ENCODE measurements around the gene NCAN. TPM values are rescaled to one million over a fixed set of nuclear protein-coding genes. Genes with fewer than 3 reads are reported as not detected.

Gene NCAN
- total and polyA plus RNA-seq, 2 of the 8 experiments (the other 6 are each of a cell fraction or from before 2014, with no cell fraction given) = 2.7 TPM

DNA sequence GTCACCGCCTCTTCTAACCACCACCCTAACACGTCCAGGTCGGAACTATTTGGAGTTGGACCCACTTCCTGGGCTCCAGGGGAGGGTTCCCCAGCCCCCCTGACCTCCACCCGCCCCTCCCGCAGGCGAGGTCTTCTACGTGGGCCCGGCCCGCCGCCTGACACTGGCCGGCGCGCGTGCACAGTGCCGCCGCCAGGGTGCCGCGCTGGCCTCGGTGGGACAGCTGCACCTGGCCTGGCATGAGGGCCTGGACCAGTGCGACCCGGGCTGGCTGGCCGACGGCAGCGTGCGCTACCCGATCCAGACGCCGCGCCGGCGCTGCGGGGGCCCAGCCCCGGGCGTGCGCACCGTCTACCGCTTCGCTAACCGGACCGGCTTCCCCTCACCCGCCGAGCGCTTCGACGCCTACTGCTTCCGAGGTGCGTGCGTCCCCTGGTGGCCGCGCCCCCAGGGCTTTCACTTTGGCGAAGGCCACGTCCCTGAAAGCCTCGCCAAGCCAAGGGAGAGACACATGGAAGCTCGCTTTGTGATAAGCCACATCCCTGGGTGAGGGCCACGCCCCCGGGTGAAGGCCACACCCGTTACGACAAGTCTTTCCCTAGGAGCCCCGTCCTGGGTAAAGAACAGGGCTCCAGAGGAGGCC, 13.2 kb downstream of the NCAN start (continued):
- TF ChIP-seq RAD21 (IDR thresholded peaks at IDR 0.05 in 1 of 2, conservative IDR thresholded peaks at IDR 0.05 in 1 of 2; ENCODE audit: low read depth in 2 of 2, low read length in 2 of 2) = peak; percentile 63 to 68
- no peak for TF ChIP-seq ATF3 (IDR thresholded peaks at IDR 0.05; ENCODE audit: insufficient read depth, low read depth, low read length)
- 0 out of 2 replicates have a peak, but pooled peaks have one; percentile 14 for TF ChIP-seq EGR1 (IDR thresholded peaks at IDR 0.05; ENCODE audit: borderline replicate concordance, low read depth, low read length)
- peak; percentile 10; the same call in 1 of the 2 replicates for TF ChIP-seq NRF1 (IDR thresholded peaks at IDR 0.05; ENCODE audit: low read depth, low read length)
- no peak for TF ChIP-seq CTBP2 (IDR thresholded peaks at IDR 0.05; ENCODE audit: borderline replicate concordance, insufficient read depth, insufficient read length, low read length)
- TF ChIP-seq ATF2 (IDR thresholded peaks at IDR 0.05; ENCODE audit: low read length) = 0 out of 2 replicates have a peak, but pooled peaks have one; percentile 25
- TF ChIP-seq SAP30 (IDR thresholded peaks at IDR 0.05; ENCODE audit: insufficient read depth, insufficient replicate concordance, low read length) = no peak
- TF ChIP-seq KDM4A (IDR thresholded peaks at IDR 0.05; ENCODE audit: low read depth, low read length, severe bottlenecking) = peak; percentile 74
- TF ChIP-seq RBBP5 (IDR thresholded peaks at IDR 0.05; ENCODE audit: borderline replicate concordance, low read depth, low read length) = 0 out of 2 replicates have a peak, but pooled peaks have one; percentile 73
- no peak for TF ChIP-seq CBX5 (IDR thresholded peaks at IDR 0.05; ENCODE audit: low read depth, low read length)
- TF ChIP-seq BRCA1 (IDR thresholded peaks at IDR 0.05; ENCODE audit: low read depth, low read length) = no peak
- no peak for TF ChIP-seq MAFK (IDR thresholded peaks at IDR 0.05; ENCODE audit: low read depth, low read length)
- TF ChIP-seq RNF2 (IDR thresholded peaks at IDR 0.05; ENCODE audit: borderline replicate concordance, low read depth, low read length, missing control alignments, poor library complexity, severe bottlenecking) = no peak
- TF ChIP-seq TBP (IDR thresholded peaks at IDR 0.05; ENCODE audit: low read depth, low read length) = peak; percentile 25; the same call in 1 of the 2 replicates
- 0 out of 2 replicates have a peak, but pooled peaks have one; percentile 31 for TF ChIP-seq CREB1 (IDR thresholded peaks at IDR 0.05)
- TF ChIP-seq, protein P1, sequence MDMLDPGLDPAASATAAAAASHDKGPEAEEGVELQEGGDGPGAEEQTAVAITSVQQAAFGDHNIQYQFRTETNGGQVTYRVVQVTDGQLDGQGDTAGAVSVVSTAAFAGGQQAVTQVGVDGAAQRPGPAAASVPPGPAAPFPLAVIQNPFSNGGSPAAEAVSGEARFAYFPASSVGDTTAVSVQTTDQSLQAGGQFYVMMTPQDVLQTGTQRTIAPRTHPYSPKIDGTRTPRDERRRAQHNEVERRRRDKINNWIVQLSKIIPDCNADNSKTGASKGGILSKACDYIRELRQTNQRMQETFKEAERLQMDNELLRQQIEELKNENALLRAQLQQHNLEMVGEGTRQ (IDR thresholded peaks at IDR 0.05; ENCODE audit: low read length) = no peak
- no peak for TF ChIP-seq TEAD4 (IDR thresholded peaks at IDR 0.05; ENCODE audit: low read depth, low read length)
- TF ChIP-seq POLR2A (IDR thresholded peaks at IDR 0.05; ENCODE audit: control extremely low read depth in 1 of 2, low read depth in 2 of 2, low read length in 2 of 2) = no peak
- TF ChIP-seq HDAC6 (IDR thresholded peaks at IDR 0.05; ENCODE audit: low read depth, low read length) = no peak
- TF ChIP-seq SIRT6 (IDR thresholded peaks at IDR 0.05; ENCODE audit: low read length) = no peak
- TF ChIP-seq YY1 (IDR thresholded peaks at IDR 0.05; ENCODE audit: low read depth, low read length) = no peak
